ENCODE data around the gene KLHL29. TPM values are rescaled to one million over a fixed set of nuclear protein-coding genes. Genes with fewer than 3 reads are reported as not detected.

KLHL29 gene
- total and polyA plus RNA-seq, 10 donors: 1.5 to 30.5 (median 9.4) TPM

- Histone ChIP-seq H3K27ac (peak overlapping the region in 3 of 8 donors; percentile 7 to 27 (median 11)), H3K36me3 (no peaks in the 10 kb centered on the region), H3K4me1 (peaks cover 0 to 15% (median 2%) of the 10 kb centered on the region in 6 donors), H3K9me3 (no peaks in the 10 kb centered on the region), H3K27me3 (replicated peaks in 1 of 7) (peaks cover 0 to 5% (median 0%) of the 10 kb centered on the region in 7 donors), H3K4me3 (no peak overlapping the region)
- no peak for TF ChIP-seq CTCF (IDR thresholded peaks at IDR 0.05 in 8 of 11, conservative IDR thresholded peaks at IDR 0.05 in 3 of 11)
- TF ChIP-seq POLR2A (IDR thresholded peaks at IDR 0.05): no peak
- no peak for TF ChIP-seq POLR2AphosphoS5 (IDR thresholded peaks at IDR 0.05)
- peak; percentile 41 for DNase-seq
- WGBS, 5 donors: 89 to 96% (median 91%) methylated on average over 13 of the region's 13 CpGs
- intact Hi-C loops (cut with DNase I; ENCODE audit: low total_unique reads): no loop called here
Observed at GRCh38 chr2:23587341-23587880, 202.4 kb downstream of the KLHL29 start.

GRCh38 chr2:23588106-23588505 is 203.1 kb downstream of the KLHL29 start:
- Histone ChIP-seq H3K9me3 (no peaks in the 10 kb centered on the region), H3K27me3 (replicated peaks in 1 of 7) (peaks cover 0 to 10% (median 0%) of the 10 kb centered on the region in 7 donors), H3K27ac (no peak overlapping the region), H3K4me3 (no peak overlapping the region), H3K36me3 (no peaks in the 10 kb centered on the region), H3K4me1 (peaks cover 0 to 15% (median 2%) of the 10 kb centered on the region in 6 donors)
- TF ChIP-seq POLR2A (IDR thresholded peaks at IDR 0.05): no peak
- TF ChIP-seq POLR2AphosphoS5 (IDR thresholded peaks at IDR 0.05): no peak
- TF ChIP-seq CTCF (IDR thresholded peaks at IDR 0.05 in 8 of 11, conservative IDR thresholded peaks at IDR 0.05 in 3 of 11): no peak
- intact Hi-C loops (cut with DNase I; ENCODE audit: low total_unique reads): no loop called here
- DNase-seq: peak; percentile 64
- WGBS, 5 donors: 86 to 98% (median 91%) methylated on average over 3 to 4 of the region's 4 CpGs

GRCh38 chr2:23588508-23589201 is 203.7 kb downstream of the KLHL29 start:
- peak; percentile 41 for DNase-seq
- H3K27me3 ChIP-seq (replicated peaks in 1 of 7): peaks cover 0 to 15% (median 0%) of the 10 kb centered on the region in 7 donors
- no peak overlapping the region for H3K27ac ChIP-seq
- no peaks in the 10 kb centered on the region for H3K36me3 ChIP-seq
- no peak for TF ChIP-seq POLR2AphosphoS5 (IDR thresholded peaks at IDR 0.05)
- no peak for TF ChIP-seq POLR2A (IDR thresholded peaks at IDR 0.05)
- TF ChIP-seq CTCF (IDR thresholded peaks at IDR 0.05 in 8 of 11, conservative IDR thresholded peaks at IDR 0.05 in 3 of 11): no peak
- H3K4me1 ChIP-seq: peaks cover 0 to 15% (median 2%) of the 10 kb centered on the region in 6 donors
- no peak overlapping the region for H3K4me3 ChIP-seq
- no peaks in the 10 kb centered on the region for H3K9me3 ChIP-seq
- intact Hi-C loops (cut with DNase I; ENCODE audit: low total_unique reads): no loop called here
- WGBS, 5 donors: 87 to 93% (median 89%) methylated on average over 17 to 18 of the region's 18 CpGs

- WGBS, 5 donors: 81 to 88% (median 83%) methylated on average over 6 to 9 of the region's 9 CpGs
- Histone ChIP-seq H3K27me3 (replicated peaks in 1 of 7) (peaks cover 0 to 19% (median 0%) of the 10 kb centered on the region in 7 donors), H3K27ac (no peak overlapping the region), H3K9me3 (no peaks in the 10 kb centered on the region), H3K4me1 (peaks cover 0 to 15% (median 2%) of the 10 kb centered on the region in 6 donors), H3K4me3 (no peak overlapping the region), H3K36me3 (no peaks in the 10 kb centered on the region)
- peak; percentile 53 for DNase-seq
- intact Hi-C loops (cut with DNase I; ENCODE audit: low total_unique reads): no loop called here
- no peak for TF ChIP-seq POLR2AphosphoS5 (IDR thresholded peaks at IDR 0.05)
- no peak for TF ChIP-seq CTCF (IDR thresholded peaks at IDR 0.05 in 8 of 11, conservative IDR thresholded peaks at IDR 0.05 in 3 of 11)
- TF ChIP-seq POLR2A (IDR thresholded peaks at IDR 0.05): no peak
Observed at GRCh38 chr2:23589220-23589647, 204.3 kb downstream of the KLHL29 start.
